NCI-H524 (cell line): ENCODE data around the gene PAX8.

ENCODE experiments used
- DNase-seq, 2 experiments: peaks; one replicate each; lab custom pipeline; 2025; lab: John Stamatoyannopoulos, UW

PAX8 gene

DNA sequence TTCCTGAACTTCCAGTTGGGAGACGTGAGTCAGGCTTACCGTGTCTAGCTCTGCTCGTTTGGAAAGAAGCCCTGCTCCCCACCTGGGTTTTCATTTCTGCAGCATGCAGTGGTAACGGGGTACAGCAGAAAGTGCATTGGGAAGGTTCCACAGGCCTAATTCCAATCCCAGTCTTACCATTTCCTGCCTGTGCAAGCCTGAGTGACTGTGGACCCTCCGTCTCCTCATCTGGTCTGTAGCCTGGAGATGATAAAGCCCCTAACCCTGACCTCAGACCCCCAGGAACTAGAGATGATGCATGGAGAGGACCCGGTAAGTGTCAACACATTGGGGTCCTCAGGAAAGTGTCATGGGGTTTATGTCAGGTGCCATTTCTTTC is 110.8 kb downstream of the PAX8 start:
- no peak for DNase-seq

- DNase-seq = no peak
Measured at GRCh38 chr2:113167115-113167932, 111.4 kb downstream of the PAX8 start.

DNA sequence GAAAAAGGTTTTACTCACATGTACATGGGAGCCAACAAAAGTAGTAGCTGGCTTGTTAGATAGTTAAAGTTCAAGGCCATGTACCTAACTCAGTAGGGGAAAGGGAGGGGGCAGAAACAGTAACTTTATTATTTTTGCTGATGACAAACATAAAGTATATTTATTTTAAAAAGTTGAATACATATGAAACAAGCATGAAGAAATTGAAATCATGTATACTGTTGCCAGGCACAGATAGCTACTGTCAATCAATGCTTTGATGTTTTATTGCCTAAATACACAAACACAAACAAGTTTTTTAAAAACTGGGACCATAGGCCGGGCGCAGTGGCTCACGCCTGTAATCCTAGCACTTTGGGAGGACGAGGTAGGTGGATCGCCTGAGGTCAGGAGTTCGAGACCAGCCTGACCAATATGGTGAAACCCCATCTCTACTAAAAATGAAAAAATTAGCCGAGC is 112.5 kb downstream of the PAX8 start:
- no peak for DNase-seq
